Vagina (tissue), 2 donors: Measurements from ENCODE around the gene FHIT.

Source experiments
- POLR2A ChIP-seq, 2 donors: fragments of 450-650 bp; IDR thresholded peaks; one replicate each; pipeline ENCODE4 v1.6.1; 2017; ENCODE audit warnings: antibody characterized with exemption in 2 of 2, mild to moderate bottlenecking in 2 of 2, moderate library complexity in 2 of 2
- POLR2AphosphoS5 ChIP-seq, 2 donors: sonication (generic); formaldehyde crosslinking; IDR thresholded peaks; one replicate each; pipeline ENCODE4 v1.9.0; 2017; ENCODE audit warnings: antibody characterized with exemption in 2 of 2, mild to moderate bottlenecking in 2 of 2, low read depth in 1 of 2; ENCODE audit not compliant: insufficient read depth in 1 of 2
- TF ChIP-seq, protein P1 (sequence below), 3 experiments: fragments of 450-650 bp in 2 of 3; fragments of 200-600 bp in 1 of 3; sonication (generic) in 1 of 3; IDR thresholded peaks; one replicate each; pipeline ENCODE4 v1.5.1; 2017 to 2019; ENCODE audit warnings: antibody characterized with exemption in 3 of 3, mild to moderate bottlenecking in 2 of 3, moderate library complexity in 2 of 3

DNA sequence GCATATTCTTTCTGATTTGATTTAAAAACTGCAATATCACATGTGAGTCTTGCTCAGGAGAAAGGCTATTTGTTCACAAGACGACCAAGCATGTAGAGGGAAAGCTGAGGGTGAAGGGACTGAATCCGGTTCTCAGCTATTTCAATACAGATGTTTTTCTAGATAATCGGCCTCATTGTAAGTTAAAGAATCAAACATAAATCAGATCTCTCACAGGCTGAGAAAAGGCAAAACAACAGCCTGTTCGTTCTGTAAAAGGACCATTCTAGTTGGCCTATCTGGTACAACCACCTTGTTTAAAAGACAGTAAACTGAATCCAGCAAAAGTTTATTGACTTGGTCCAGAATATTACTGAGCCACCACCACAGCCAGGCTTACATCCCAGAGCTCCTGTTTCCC, 1155.7 kb downstream of the FHIT start:
- TF ChIP-seq, protein P1, sequence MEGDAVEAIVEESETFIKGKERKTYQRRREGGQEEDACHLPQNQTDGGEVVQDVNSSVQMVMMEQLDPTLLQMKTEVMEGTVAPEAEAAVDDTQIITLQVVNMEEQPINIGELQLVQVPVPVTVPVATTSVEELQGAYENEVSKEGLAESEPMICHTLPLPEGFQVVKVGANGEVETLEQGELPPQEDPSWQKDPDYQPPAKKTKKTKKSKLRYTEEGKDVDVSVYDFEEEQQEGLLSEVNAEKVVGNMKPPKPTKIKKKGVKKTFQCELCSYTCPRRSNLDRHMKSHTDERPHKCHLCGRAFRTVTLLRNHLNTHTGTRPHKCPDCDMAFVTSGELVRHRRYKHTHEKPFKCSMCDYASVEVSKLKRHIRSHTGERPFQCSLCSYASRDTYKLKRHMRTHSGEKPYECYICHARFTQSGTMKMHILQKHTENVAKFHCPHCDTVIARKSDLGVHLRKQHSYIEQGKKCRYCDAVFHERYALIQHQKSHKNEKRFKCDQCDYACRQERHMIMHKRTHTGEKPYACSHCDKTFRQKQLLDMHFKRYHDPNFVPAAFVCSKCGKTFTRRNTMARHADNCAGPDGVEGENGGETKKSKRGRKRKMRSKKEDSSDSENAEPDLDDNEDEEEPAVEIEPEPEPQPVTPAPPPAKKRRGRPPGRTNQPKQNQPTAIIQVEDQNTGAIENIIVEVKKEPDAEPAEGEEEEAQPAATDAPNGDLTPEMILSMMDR (IDR thresholded peaks at IDR 0.05), result no peak
- TF ChIP-seq POLR2A (IDR thresholded peaks at IDR 0.05), result no peak
- no peak for TF ChIP-seq POLR2AphosphoS5 (IDR thresholded peaks at IDR 0.05; ENCODE audit: insufficient read depth in 1 of 2, low read depth in 1 of 2)
